ENCODE data around the gene CC2D1A. TPM values are rescaled to one million over a fixed set of nuclear protein-coding genes. Genes with fewer than 3 reads are reported as not detected.

The CC2D1A gene
- total and polyA plus RNA-seq, 2 donors (not counting 1 experiment from before 2014, with no cell fraction given), result 34.3 to 47.2 TPM

GRCh38 chr19:13864046-13864666 lies 41.8 kb upstream of the CC2D1A start:
- no peak overlapping the region for H3K4me3 ChIP-seq (ENCODE audit: control extremely low read depth in 1 of 5, extremely low read depth in 1 of 5, insufficient read depth in 1 of 5, low read depth in 2 of 5, low read length in 4 of 5)
- Mint-ChIP-seq H3K9me3 (ENCODE audit: insufficient read depth) (no peaks in the 10 kb centered on the region), H3K4me3 (peak overlapping the region; percentile 88), H3K27me3 (peaks cover 40% of the 10 kb centered on the region), H3K27ac (peak overlapping the region; percentile 15), H3K4me1 (peaks cover 29% of the 10 kb centered on the region)
- no peaks in the 10 kb centered on the region for H3K36me3 ChIP-seq (replicated peaks in 1 of 2; ENCODE audit: control extremely low read depth in 1 of 2, control insufficient read depth in 1 of 2, extremely low read depth in 1 of 2, insufficient read depth in 2 of 2, low read length in 1 of 2)
- no peaks in the 10 kb centered on the region for H4K20me1 ChIP-seq (ENCODE audit: control insufficient read depth, insufficient read depth, low read length, poor library complexity, severe bottlenecking)
- H3K9me3 ChIP-seq (ENCODE audit: control extremely low read depth in 1 of 3, control insufficient read depth in 2 of 3, insufficient read depth in 1 of 3, low read length in 2 of 3), result peaks cover 0 to 7% (median 0%) of the 10 kb centered on the region in 3 donors
- no peak overlapping the region for H3K27ac ChIP-seq (ENCODE audit: low read length in 2 of 2)
- no peaks in the 10 kb centered on the region for H3K79me2 ChIP-seq (ENCODE audit: control insufficient read depth, insufficient read depth, low read length)
- no peak overlapping the region for H2AFZ ChIP-seq (ENCODE audit: insufficient read depth, low read depth, low read length, poor library complexity, severe bottlenecking)
- no peak overlapping the region for H3K4me2 ChIP-seq (replicated peaks; ENCODE audit: low read depth, low read length, poor library complexity, severe bottlenecking)
- TF ChIP-seq EZH2 (IDR thresholded peaks at IDR 0.05; ENCODE audit: borderline replicate concordance, insufficient read depth, low read depth, low read length, poor library complexity, severe bottlenecking) (no peak), CTCF (IDR thresholded peaks at IDR 0.05) (no peak)
- H3K4me1 ChIP-seq (ENCODE audit: control insufficient read depth in 2 of 2, insufficient read depth in 2 of 2, low read length in 2 of 2), result peaks cover 26 to 28% of the 10 kb centered on the region in 2 donors
- H3K9ac ChIP-seq (ENCODE audit: low read length), result no peak overlapping the region
- ATAC-seq (ENCODE audit: low read depth) (no peak), DNase-seq (peak; percentile 56)
- WGBS (ENCODE audit: insufficient coverage), result 35% methylated on average over 11 of the region's 13 CpGs
- ChIA-PET CTCF (interaction anchor here (1.0 to 7.4 kb wide), 9 partner anchors 15 to 266 kb away, joined by 3 to 250 read pairs (median 5); partner anchors contain the start of gene ZSWIM4), POLR2A (no interaction called here)
- H3K27me3 ChIP-seq (replicated peaks in 1 of 4; ENCODE audit: control extremely low read depth in 1 of 4, control insufficient read depth in 3 of 4, insufficient read depth in 4 of 4, low read length in 3 of 4), result peaks cover 0 to 49% (median 20%) of the 10 kb centered on the region in 4 experiments
- intact Hi-C loops (cut with micrococcal nuclease), result loop anchor here (5.0 kb wide), 1 partner anchor 762 kb away; the partner anchor contains the start of gene LYL1

Data from B cell (primary cell).